ENCODE results near the gene SIDT2. TPM values are rescaled to one million over a fixed set of nuclear protein-coding genes. Genes with fewer than 3 reads are reported as not detected.
A peak's percentile ranks its signal among the peaks of the same experiment; 100 is the strongest.

The SIDT2 gene
- total RNA-seq, 1 experiment from 2014 or later: 27.6 TPM

- TF ChIP-seq SMAD3 (CRISPR knock-in tag; IDR thresholded peaks at IDR 0.05; ENCODE audit: borderline replicate concordance): no peak
- TF ChIP-seq E2F4 (CRISPR knock-in tag; IDR thresholded peaks at IDR 0.05; ENCODE audit: borderline replicate concordance, low read depth): no peak
- POLR2A ChIA-PET: no interaction called here
- no peak overlapping the region for H3K27ac Mint-ChIP-seq
Observed at GRCh38 chr11:117229411-117229810, 50.9 kb downstream of the SIDT2 start.

GRCh38 chr11:117229931-117230285 lies 51.4 kb downstream of the SIDT2 start:
- Mint-ChIP-seq H3K27ac (peak overlapping the region; percentile 61; the same call in 1 of the 2 replicates), H3K4me1 (peaks cover 25% of the 10 kb centered on the region), H3K4me3 (no peak overlapping the region; the same call in 1 of the 2 replicates), H3K9me3 (no peaks in the 10 kb centered on the region), H3K27me3 (ENCODE audit: low read depth) (no peaks in the 10 kb centered on the region), H3K36me3 (peaks cover 5% of the 10 kb centered on the region; the same call in 1 of the 2 replicates)
- ChIA-PET POLR2A (no interaction called here), CTCF (interaction anchor here (0.5 to 0.6 kb wide), 2 partner anchors 91 kb away, joined by 3 to 8 read pairs; no protein-coding TSS in a partner anchor)
- DNase-seq (ENCODE audit: low spot score) (no peak), ATAC-seq (no peak)
- no peak for TF ChIP-seq ZBTB21 (CRISPR knock-in tag; IDR thresholded peaks at IDR 0.05; ENCODE audit: borderline replicate concordance)
- no peak for TF ChIP-seq EMX1 (CRISPR knock-in tag; IDR thresholded peaks at IDR 0.05)
- TF ChIP-seq HMGXB4 (CRISPR knock-in tag; IDR thresholded peaks at IDR 0.05): no peak
- TF ChIP-seq MXD4 (CRISPR knock-in tag; IDR thresholded peaks at IDR 0.05; ENCODE audit: borderline replicate concordance): no peak
- no peak for TF ChIP-seq CREB1 (CRISPR knock-in tag; IDR thresholded peaks at IDR 0.05)
- no peak for TF ChIP-seq KAT7 (CRISPR knock-in tag; IDR thresholded peaks at IDR 0.05; ENCODE audit: borderline replicate concordance)
- TF ChIP-seq ZNF281 (CRISPR knock-in tag; IDR thresholded peaks at IDR 0.05): no peak
- no peak for TF ChIP-seq ZMAT4 (CRISPR knock-in tag; IDR thresholded peaks at IDR 0.05)
- no peak for TF ChIP-seq GABPB1 (CRISPR knock-in tag; IDR thresholded peaks at IDR 0.05)
- no peak for TF ChIP-seq E2F5 (CRISPR knock-in tag; IDR thresholded peaks at IDR 0.05)
- no peak for TF ChIP-seq ZNF416 (CRISPR knock-in tag; IDR thresholded peaks at IDR 0.05)
- TF ChIP-seq AR (CRISPR knock-in tag; IDR thresholded peaks at IDR 0.05): no peak
- no peak for TF ChIP-seq ERG (CRISPR knock-in tag; IDR thresholded peaks at IDR 0.05)
- no peak for TF ChIP-seq ESRRA (CRISPR knock-in tag; IDR thresholded peaks at IDR 0.05; ENCODE audit: borderline replicate concordance)
- no peak for TF ChIP-seq PRRX2 (CRISPR knock-in tag; IDR thresholded peaks at IDR 0.05)

More at GRCh38 chr11:117229411-117229810, 50.9 kb downstream of the SIDT2 start:
- peaks cover 25% of the 10 kb centered on the region for H3K4me1 Mint-ChIP-seq
- ATAC-seq (no peak), DNase-seq (ENCODE audit: low spot score) (no peak)
- no peaks in the 10 kb centered on the region for H3K9me3 Mint-ChIP-seq
- CTCF ChIA-PET: interaction anchor here (0.5 to 6.2 kb wide), 2 partner anchors 50 to 91 kb away, joined by 3 to 68 read pairs; partner anchors contain the start of gene SIDT2
- no peak overlapping the region for H3K4me3 Mint-ChIP-seq
- peaks cover 5% of the 10 kb centered on the region; the same call in 1 of the 2 replicates for H3K36me3 Mint-ChIP-seq
- H3K27me3 Mint-ChIP-seq (ENCODE audit: low read depth): no peaks in the 10 kb centered on the region

Data from WTC11 (cell line).